Stimulated activated CD4-positive, alpha-beta T cell treated with anti-CD3 and anti-CD28 coated beads, TNF-alpha, amount 100 ng/mL, for 24 hours (primary cell): ENCODE data around the gene PLAC9.

Source experiments
- DNase-seq, 3 experiments: peaks; one replicate each; pipeline ENCODE4 v3.0.0-alpha.2; 2020; ENCODE audit warnings: low read depth in 3 of 3

Gene PLAC9

DNA sequence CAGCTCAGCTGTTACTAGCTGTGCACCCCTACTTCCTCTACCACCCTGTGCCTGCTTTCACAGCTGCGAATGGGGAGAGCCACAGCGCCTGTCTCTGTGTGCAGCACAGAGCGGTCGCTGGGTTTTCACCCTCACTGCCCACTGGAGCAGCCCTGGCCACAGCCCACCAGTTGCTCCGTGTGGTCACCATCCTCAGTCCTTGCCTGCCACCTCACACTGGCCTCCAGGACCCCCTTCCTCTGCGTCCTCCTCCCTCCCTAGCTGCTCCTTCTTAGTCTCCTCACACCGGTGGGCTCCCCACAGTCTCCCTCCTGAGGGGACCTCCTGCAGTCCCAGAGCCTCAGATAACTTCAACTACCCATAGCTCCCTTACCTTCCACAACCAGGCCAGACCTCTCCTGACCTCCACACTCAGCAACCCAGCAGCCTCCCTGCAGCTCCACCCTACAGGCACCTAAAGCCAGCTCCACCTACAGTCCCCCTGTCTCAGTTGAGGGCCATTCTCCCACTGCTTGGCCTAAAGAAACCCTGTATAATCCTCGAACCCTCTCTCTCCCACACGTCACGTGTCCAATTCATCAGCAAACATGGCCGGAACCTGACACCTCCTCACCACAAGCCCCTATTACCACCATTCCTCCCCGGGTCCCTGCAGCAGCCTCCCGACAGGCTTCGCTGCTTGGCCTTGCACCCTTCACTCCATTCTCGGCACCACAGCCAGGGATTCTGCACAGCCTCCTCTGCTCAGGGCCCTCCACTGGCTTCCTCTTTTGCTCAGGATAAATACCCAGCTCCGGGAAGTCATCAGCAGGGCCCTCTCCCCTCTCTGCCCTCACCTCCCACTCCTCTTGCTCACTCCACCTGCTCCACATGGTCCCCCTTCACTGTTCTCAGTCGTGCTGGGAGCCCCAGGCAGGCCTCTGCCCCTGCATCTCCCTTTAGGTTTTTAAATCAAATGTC lies 28.1 kb downstream of the PLAC9 start:
- no peak for DNase-seq

DNA sequence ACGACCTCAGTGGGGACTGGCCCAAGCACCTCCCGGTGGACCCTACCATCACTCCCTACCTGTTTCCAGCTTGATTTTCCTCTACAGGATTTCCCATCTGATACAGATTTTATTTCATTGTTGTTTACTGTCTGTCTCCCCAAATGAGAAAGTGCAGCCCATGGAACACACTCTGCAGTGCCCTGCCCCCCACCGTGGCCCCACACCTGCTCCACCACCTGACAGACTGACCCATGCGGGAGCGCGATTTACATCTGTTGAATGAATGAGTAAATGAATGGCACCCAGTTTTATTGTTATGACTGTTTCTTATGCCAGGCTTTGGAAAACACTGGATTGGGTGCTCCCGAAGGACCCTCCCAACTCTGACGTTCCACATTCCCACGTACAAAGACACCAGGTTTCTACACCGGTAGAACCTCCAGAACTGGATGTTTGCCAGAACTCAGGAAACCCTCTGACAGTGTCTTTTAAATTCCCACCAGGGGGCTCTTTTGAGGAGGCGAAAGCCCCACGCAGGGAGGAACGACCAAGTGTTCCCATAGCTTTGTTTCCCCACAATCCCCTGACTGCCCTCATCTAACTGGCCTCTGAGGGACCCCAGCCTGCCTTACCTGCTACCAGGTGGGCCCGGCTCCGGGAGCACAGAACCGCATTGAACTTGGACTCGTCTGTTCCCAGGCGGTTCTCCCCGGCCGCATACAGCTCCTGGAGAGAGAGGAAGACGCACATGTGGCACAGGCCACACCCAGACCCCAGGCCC lies 29.0 kb downstream of the PLAC9 start:
- DNase-seq: no peak

DNA sequence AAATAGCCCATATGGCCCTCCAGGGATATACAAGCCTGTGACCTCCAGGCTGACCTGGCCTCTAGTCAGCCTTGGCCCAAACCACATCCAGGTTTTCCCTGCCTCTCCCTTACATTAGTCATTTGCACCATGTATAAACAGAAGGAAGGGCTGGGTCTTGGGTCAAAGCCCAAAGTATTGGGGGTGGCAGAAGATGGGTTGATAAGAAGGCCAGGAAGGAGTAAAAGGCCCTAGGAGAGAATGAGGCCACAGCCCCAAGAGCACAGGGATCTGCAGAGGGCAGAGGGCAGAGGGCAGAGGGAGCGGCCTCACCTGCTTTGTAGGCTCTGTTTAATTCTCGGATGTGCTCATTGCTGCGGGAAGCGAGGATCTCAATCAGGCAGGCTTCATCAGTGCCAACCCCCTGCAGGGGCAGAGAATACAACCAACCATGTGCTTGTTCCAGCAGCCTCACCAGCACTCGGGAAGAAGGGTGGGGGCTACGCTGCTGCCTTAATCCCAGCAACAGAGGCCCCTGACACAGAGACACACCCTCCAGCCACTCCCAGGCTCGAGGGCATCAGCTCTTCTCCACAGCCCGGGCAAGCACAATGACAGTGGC lies 31.3 kb downstream of the PLAC9 start:
- DNase-seq: no peak

DNA sequence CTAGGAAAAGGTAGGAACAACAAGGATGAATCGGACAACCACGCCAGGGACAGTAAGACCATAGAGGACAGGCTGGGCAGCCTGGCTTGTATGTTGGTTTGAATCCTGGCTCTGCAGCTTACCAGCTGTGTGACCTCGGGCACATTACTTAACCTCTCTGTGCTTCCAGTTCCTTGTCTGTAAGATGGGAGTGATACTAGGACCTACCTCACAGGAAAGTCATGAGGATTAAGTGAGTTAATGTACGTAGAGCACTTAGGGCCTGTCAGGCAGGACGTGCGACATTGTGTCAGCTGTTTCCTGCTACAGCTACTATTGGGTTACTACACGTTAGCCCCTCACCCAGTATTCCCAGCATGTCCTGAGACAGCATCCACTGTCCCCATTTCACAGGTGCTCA lies 32.1 kb downstream of the PLAC9 start:
- DNase-seq: no peak

DNA sequence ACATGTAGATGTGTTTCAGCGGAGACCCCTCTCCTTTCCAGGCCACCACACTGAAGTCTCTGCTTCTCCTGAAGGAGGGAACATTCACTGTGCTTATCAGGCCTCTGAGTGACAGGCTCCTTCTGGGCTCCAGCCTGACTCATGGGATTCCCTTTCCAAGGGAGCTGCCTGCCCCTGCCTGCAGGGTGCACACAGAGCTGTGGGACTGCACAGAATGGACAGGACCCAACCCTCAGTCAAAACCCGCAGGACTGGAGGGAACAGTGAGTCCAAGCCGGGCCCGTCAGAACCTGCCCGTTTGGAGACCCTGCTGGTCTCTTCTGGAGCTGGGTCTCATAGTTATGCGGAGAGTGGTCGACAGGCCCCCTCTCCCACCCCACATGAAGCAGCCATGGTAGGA lies 32.6 kb downstream of the PLAC9 start:
- no peak for DNase-seq

DNA sequence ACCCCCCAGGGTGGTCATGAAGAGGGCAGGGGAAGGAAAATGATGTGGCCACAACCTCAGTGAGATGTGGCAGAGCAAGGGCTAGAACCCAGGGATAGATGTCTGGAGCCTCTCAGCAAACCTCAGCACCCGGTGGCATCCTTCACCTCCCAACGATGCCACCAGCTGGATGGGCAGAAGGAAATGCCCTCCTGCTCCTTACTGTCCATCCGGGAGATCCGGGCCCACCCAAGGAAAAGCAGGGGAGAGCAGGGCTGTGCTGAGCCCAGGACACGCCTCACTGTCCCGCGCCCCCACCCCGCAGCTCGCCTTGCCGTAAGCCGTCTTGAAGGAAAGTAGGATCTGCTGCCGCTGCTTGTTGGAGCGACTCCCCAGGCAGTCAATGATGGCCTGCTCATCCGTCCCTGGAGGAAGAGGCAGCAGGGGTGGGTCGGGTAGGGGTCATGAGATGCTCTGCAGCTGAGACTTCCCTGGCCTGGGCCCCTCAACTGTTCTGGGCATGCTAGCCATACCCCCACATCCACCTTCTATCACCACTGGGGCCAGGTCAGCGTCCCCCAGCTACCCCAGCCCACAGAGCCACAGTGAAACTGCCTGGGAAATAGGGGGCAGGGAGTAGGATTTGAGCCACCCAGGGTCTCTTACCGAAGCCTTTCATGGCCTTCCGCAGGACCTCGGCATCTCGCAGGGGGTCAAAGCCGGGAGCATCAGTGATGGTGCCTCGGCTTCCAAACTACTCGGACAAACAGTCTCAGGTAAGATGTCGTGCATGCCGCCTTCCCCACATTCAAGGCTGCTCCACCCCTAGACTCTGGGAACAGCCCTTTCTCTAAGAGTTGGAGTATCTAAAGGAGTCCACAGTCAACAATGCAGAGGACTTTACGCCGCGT lies 34.3 kb downstream of the PLAC9 start:
- DNase-seq: no peak

DNA sequence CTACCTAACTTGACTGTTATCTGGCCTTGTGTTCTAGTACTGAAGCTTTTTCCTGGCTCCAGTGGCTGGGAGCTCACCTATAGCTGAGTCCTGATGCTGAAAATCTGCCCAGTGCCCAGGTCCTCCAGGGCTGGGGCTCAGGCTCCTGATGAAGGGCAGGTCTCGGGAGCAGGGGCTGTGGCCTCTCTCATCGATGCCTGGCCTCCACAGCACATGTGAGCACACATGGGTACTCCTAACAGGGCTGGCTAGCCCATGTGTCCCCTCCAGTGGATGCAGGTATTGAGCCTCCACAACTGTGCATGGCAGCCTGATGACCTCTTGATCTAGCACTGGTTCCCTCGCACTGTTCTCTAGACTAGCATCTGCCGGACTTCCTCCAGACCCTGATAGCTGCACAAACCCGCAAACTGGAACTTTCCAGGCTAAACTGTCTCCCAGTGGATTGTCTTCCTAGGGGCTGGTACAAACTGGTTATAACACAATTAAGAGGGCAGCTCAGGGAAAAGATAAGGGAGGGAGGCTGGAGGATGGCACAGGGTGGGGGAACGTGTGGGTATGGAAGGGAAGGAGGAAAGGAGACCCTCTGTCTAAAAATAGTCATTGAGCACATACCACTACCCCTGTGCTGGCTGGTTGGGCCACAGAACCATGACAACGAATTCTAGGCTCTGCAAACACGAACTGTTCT lies 35.1 kb downstream of the PLAC9 start:
- no peak for DNase-seq

DNA sequence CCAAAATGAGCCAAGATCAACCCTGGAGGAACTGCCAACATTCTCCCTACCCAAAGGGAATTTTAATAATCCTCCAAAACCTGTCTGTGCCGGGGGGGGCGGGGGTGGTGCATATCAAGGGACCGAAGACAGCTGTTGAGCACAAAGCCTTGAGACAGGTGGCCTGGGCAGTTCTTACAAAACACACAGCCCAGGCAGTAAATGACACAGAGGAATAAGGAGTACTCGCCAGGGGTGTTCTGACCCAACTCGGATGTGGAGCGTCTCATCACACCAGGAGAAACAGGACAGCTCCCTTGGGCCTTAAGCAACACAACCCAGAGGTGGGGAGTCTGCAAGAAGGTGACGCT lies 35.6 kb downstream of the PLAC9 start:
- DNase-seq: no peak

DNA sequence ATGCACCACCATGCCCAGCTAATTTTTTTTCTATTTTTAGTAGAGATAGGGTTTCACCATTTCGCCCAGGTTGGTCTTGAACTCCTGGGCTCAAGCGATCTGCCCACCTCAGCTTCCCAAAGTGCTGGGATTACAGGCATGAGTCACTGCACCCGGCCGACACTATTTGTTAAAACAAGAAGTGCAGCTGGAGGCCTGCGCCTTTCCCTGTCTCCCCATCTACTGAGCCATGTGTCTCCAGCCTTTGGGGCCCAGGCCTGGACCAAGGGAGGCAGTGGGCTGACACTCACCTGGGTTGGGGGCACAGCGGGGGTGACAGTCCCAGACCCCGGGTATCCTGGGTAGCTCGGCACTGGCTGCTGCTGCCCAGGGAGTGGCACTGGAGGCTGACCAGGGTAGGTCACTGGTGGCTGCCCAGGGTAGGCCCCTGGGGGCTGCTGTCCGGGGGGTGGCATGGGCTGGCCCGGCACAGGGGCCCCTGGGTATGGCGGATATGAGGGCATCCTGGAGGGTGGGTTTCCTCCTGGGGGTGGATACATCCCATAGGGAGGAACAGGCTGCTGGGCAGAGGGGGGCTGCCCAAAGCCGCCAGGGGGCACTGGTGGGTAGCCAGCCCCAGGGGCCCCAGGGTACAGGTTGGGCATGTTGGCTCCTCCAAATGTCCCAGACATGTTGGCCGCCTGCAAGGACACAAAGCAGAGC lies 36.3 kb downstream of the PLAC9 start:
- DNase-seq: peak in 1 of 3 experiments; percentile 11

DNA sequence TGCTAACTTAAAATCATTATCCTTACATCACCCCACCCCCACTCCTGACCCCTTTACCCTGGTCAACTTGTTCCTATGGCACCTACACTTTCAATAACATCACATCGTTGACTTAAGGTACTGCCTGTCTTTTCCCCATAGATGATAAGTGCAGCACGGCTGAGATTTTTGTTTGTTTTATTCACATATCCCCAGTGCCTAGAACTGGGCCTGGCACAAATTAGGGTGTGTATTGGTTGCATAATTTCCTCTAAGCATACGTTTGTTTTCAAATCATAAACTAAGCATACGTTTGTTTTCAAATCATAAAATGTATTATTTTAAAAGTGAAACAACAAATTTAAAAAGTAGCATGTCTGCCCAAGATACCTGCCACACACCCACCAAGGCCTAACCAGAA lies 37.5 kb downstream of the PLAC9 start:
- no peak for DNase-seq

DNA sequence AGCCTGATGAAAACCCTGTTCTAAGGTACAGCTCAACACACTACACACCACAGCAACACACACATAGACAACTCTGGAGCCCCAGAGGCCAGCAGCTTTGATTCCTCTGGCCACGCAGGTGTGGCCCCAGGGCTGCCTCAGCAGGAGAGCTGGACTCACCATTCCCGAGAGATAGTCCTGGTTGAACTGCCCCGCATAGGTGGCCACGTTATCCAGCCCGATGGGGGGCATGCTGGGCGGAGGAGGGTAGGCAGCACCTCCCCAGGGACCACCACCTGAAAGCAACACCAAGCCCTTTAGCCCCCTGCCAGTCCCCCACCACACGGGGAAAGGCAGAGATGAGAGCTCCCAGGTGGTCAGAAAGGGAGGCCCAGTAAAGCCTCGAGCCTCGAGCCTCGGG lies 38.1 kb downstream of the PLAC9 start:
- DNase-seq: no peak

DNA sequence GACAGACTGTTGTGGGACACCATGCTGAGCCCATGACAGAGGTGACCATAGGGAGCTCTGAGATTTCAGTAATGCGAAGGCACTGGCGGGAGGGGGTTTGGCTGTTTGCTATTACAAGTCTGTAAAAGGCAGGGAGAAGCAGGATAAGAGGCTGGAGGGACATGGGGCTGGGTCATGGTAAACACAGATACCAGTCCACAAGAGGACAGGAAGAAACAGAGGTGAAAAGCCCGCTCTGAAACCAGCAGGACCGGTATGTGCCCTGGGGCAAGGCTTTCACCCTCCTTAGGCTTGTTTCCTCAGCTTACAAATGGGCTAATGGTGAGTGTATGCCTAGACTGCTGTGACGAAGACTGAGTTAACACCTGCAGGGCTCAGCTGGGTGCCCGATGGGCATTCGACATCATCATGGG lies 38.7 kb downstream of the PLAC9 start:
- DNase-seq: no peak

DNA sequence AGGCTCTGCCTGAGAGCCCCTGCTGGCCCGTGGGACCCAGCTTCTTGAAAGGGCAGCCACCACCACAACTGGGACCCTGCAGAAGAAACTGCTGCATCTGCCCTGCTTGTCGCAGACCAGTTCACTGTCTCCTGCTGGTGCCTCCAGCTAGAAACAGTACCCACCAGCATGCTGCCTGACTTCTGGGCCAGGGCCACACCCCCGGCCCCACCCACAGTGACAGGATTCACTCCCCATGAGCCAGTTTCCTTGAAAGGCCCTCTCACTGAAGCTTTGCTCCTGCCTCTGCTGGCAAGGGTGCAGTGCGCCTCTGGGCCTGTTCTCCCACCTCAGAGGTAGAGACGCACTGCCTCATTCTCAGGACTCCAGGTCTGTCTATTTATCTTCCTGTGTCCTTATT lies 40.4 kb downstream of the PLAC9 start:
- no peak for DNase-seq

DNA sequence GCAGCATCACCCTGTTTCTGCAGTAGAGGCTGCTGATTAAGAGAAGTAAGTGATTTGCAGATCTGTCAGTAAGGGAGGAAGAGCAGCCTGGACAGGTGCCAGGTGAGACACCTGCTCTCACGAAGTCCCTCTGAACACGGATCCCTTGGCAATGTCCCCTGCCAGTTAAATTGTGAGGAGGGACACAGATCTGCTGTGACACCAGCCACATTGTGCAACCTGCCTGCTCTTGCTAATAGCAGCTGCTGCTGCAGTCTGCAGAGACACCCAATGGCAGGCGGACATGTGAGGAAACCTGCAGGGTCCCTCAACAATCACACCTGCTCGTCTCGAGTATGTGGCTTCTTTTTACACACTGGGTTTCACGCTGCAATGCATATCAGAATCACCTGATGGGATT lies 40.9 kb downstream of the PLAC9 start:
- DNase-seq: no peak

DNA sequence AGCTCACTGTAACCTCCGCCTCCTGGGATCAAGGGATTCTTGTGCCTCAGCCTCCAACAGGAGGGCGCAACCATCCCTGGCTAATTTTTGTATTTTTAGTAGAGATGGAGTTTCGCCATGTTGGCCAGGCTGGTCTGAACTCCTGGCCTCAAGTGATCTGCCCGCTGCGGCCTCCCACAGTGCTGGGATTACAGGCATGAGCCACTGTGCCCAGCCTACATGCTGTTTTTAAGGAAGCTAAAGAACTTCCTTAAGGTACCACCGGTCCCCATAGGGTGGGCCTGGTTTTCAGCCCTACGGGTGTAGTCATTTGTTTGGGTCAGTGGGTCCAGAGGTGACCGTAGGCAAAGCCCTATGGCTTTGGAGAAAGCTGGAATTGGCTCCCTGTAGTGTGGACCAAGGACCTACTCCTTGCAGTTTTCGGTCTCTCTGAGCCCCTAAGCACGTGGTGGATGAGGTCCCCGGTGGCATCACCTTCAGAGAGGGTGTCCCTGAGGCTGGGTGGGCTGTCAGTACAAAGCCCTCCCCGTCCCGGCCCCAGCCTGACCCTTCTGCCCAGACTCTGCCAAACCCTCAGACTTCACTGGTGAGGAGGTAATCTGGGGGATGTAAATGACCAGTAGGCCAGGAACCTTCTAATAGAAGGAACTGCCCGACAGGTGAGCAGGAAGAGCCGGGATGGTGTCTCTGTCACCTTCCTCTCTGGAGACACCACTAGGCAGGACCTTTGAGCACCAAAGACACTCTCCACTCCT lies 42.3 kb downstream of the PLAC9 start:
- no peak for DNase-seq

DNA sequence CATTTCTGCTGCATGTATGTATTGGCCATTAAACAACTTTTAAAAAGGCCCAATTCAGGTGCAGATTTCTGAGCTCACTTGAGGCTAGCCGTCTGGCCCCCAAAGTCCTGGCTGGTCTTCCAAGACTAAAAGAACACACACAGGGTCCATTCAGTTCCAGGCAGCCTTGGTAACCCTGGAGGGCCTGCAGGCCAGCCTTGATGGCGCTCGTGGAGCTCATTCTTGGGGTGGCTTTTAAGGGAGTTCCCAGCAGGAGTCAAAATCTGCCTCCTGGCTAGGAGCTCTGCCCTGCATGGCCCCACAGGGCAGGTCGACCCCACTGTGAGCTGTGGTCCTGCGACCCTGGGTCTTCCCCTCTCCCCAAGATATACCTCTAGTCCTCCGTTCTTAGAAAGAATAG lies 44.0 kb downstream of the PLAC9 start:
- no peak for DNase-seq

DNA sequence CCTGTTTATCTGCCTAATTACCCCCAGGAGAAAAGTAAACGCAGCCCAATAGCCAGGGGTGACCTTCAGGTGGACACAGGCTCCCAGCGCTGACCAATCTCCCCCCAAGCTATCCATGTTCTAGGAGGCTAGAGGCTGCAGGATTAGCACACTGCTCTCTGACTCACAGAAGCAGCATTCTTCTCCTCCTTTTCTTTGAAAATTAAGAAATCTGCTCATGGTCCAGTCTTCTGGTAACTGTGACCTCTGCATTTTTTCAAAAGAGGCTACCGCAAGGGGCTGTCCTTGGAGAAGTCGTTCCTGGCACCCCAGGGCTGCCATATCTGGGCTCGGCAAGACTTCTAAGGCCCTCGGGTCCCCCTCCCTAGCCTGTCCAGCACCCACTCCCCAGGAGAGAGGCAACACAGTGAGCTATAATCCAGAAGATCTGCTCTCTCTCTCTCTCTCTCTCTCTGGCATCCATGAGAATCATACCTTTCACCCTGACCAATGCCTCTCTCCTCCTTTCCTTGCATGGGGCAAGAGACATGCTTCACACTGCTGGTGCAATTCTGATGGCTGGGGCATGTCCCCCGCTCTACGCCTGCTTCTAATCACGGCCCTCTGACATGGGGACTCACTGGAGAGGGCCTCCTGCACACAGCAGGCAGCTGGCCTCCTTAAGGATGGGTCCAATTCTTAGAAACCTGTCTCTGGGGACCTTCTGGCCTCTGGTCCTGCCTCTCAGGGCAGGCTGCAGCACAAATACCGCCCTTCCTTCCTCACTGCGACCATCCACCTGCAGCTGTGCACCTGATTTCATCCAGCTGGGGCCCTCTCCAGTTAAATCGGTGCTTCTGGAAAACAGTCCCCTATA lies 45.5 kb downstream of the PLAC9 start:
- DNase-seq: no peak

DNA sequence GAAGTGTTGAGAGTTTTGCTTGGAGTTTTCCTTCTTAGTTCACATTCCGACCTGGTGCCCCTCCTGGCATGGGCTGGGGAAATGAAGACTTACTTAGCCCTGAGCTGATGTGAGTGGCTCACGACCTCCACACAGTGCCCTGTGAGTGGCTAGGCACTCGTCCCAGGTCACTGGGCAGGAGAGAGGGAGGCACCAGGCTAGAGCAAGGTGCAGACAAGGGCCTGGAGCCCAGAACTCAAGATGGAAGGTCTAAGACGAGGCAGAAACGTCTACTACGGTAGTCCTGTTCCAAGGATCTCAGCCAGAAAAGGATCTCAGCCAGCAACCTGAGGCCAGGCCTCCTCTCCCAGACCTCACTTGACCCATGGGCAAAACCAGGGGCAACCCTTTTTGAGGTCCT lies 50.5 kb downstream of the PLAC9 start:
- DNase-seq: no peak

DNA sequence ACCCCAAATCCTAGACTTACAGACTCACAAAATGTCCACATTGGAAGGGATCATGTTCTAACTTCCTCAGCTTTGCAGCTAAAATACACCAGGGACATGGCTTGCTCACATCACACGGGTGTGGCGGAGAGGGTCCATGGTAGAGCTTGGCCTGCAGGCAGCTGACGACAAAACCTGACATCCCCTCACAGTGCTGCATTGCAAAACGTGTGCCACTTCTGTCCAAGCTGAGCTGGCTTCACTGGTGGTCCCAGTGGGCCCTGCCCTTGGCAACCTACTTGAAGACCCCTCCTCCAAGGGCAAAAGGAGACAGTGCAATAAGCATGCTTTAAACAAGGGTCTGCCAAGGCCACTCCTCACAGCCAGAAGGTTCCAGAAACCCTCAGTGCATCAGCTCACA lies 50.9 kb downstream of the PLAC9 start:
- no peak for DNase-seq
